Thyroid gland (tissue), 4 donors: ENCODE results near the gene SSX2IP. TPM values are rescaled to one million over a fixed set of nuclear protein-coding genes. Genes with fewer than 3 reads are reported as not detected.

Experiments
- DNase-seq, 2 donors: peaks; one replicate each; pipeline ENCODE4 v3.0.0-alpha.2; 2019
- H3K27ac ChIP-seq, 3 donors: fragments of 200-600 bp; sonication (generic); 1 replicate in 2 of 3; 2 replicates in 1 of 3; pipeline ENCODE4 v1.5.1; 2016 to 2019; ENCODE audit warnings: mild to moderate bottlenecking in 1 of 3, moderate library complexity in 1 of 3
- H3K27me3 ChIP-seq: fragments of 200-600 bp; sonication (generic); one replicate; pipeline ENCODE4 v1.5.1; 2019
- H3K36me3 ChIP-seq, 2 donors: fragments of 200-600 bp; sonication (generic); one replicate each; pipeline ENCODE4 v1.5.1; 2016 to 2019
- H3K4me1 ChIP-seq, 2 donors: fragments of 200-600 bp; sonication (generic); one replicate each; pipeline ENCODE4 v1.5.1; 2017 to 2019
- H3K4me3 ChIP-seq, 3 donors: fragments of 200-600 bp; sonication (generic); replicated peaks in 1 of 3; 1 replicate in 2 of 3; 2 replicates in 1 of 3; pipeline ENCODE4 v1.5.1; 2016; ENCODE audit warnings: mild to moderate bottlenecking in 1 of 3
- H3K9me3 ChIP-seq: fragments of 200-600 bp; sonication (generic); one replicate; pipeline ENCODE4 v1.5.1; 2017
- CTCF ChIP-seq, 6 experiments: fragments of 200-600 bp in 3 of 6; fragments of 450-650 bp in 3 of 6; sonication (generic) in 3 of 6; IDR thresholded peaks; one replicate each; pipeline ENCODE4 v1.5.1; 2016 to 2019; ENCODE audit warnings: antibody characterized with exemption in 6 of 6, mild to moderate bottlenecking in 2 of 6, inconsistent platforms in 1 of 6, moderate library complexity in 1 of 6
- POLR2A ChIP-seq, 2 donors: fragments of 450-650 bp; IDR thresholded peaks; one replicate each; pipeline ENCODE4 v1.6.1; 2017; ENCODE audit warnings: antibody characterized with exemption in 2 of 2, mild to moderate bottlenecking in 2 of 2, moderate library complexity in 1 of 2
- WGBS, 2 donors: methylation state at CpG; one replicate each; pipeline ENCODE4 v1.1.5; 2017; 5-methylcytosine and 5-hydroxymethylcytosine counted together
- intact Hi-C: fragments of 100-400 bp; cut with DNase I; formaldehyde crosslinking; loops from one replicate; pipeline ENCODE4 v1.15.1; 2023
- total RNA-seq, 4 donors: library from RNA; depleted of rRNA; stranded (reverse); fragments of >200 nt; gene quantifications; one replicate each; pipeline ENCODE4 v1.2.3, GENCODE V29; 2016

The SSX2IP gene, protein sequence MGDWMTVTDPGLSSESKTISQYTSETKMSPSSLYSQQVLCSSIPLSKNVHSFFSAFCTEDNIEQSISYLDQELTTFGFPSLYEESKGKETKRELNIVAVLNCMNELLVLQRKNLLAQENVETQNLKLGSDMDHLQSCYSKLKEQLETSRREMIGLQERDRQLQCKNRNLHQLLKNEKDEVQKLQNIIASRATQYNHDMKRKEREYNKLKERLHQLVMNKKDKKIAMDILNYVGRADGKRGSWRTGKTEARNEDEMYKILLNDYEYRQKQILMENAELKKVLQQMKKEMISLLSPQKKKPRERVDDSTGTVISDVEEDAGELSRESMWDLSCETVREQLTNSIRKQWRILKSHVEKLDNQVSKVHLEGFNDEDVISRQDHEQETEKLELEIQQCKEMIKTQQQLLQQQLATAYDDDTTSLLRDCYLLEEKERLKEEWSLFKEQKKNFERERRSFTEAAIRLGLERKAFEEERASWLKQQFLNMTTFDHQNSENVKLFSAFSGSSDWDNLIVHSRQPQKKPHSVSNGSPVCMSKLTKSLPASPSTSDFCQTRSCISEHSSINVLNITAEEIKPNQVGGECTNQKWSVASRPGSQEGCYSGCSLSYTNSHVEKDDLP
- 10 to 100 TPM in 1 of 4 donors, 1 to 10 TPM in 3; 9.0 to 11.4 (median 9.5) TPM for total RNA-seq

DNA sequence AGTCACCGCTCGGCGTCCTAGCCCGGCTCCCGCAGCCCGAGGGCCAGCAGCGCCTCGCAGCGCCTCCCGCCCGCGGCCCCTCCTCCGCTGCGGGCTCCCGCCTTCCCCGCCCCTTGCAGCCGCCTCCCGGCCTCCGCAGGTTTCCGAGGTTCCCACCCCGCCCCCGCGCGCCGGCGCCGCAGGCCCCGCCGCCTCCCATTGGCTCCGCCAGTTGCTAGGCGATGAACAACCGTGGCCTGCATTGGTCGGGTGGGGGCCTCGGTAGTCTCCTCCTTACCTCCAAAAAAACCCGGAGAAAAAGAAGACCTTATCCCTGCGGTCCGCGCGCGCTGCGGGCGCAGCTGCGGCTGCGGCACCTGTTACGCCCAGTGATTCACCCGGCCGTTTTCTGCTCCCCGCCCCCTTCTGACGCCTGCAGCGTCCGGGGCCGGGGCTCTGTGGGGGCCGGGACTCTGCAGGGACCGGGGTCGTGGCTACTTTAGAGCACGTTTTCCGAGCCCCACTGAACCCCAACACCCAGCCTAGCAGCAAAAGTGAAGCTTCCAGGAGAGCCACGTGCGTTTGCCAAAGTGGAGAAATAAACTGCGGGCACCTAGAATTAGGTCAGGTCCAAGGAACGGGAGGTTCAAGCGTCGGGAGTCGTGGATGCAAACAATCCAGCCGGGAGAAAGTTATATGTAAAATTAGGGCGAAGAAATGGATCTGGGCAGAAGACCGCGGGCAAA is at the start of gene SSX2IP:
SSX2IP (minus strand) TSS at position 65 of the 725 bp plus-strand sequence. CDS start 19,242 bp downstream, outside the sequence.
- peak within 1 kb of the TSS; percentile 55 to 91 (median 55) for H3K4me3 ChIP-seq
- H3K9me3 ChIP-seq, result no peaks in the 10 kb centered on the region
- H3K27ac ChIP-seq, result peak within 1 kb of the TSS; percentile 26 to 78 (median 62)
- no peaks in the 10 kb centered on the region for H3K27me3 ChIP-seq
- TF ChIP-seq CTCF (IDR thresholded peaks at IDR 0.05) (no peak), POLR2A (IDR thresholded peaks at IDR 0.05) (peak; percentile 33 to 82)
- DNase-seq, result peak; percentile 98 to 99
- H3K36me3 ChIP-seq, result no peaks in the 10 kb centered on the region
- 1% methylated on average over 22 to 33 of the region's 68 CpGs for WGBS, 2 donors
- H3K4me1 ChIP-seq, result peaks cover 6 to 7% of the 10 kb centered on the region in 2 donors
- intact Hi-C loops, result no loop called here

- DNase-seq, result no peak
- no peaks in the 10 kb centered on the region for H3K9me3 ChIP-seq
- H3K4me3 ChIP-seq, result no peak overlapping the region
- intact Hi-C loops, result no loop called here
- no peaks in the 10 kb centered on the region for H3K27me3 ChIP-seq
- H3K4me1 ChIP-seq, result no peaks in the 10 kb centered on the region
- no peaks in the 10 kb centered on the region for H3K36me3 ChIP-seq
- no peak for TF ChIP-seq POLR2A (IDR thresholded peaks at IDR 0.05)
- no peak for TF ChIP-seq CTCF (IDR thresholded peaks at IDR 0.05)
- 94 to 96% methylated on average over 13 of the region's 13 CpGs for WGBS, 2 donors
- H3K27ac ChIP-seq, result no peak overlapping the region
Measured at GRCh38 chr1:84738237-84738636, 48.0 kb upstream of the SSX2IP start.

- Histone ChIP-seq H3K27ac (no peak overlapping the region), H3K4me3 (no peak overlapping the region), H3K9me3 (no peaks in the 10 kb centered on the region), H3K4me1 (no peaks in the 10 kb centered on the region), H3K27me3 (no peaks in the 10 kb centered on the region), H3K36me3 (no peaks in the 10 kb centered on the region)
- 69 to 70% methylated on average over 4 of the region's 4 CpGs for WGBS, 2 donors
- no peak for DNase-seq
- no peak for TF ChIP-seq POLR2A (IDR thresholded peaks at IDR 0.05)
- no peak for TF ChIP-seq CTCF (IDR thresholded peaks at IDR 0.05)
- intact Hi-C loops, result no loop called here
Measured at GRCh38 chr1:84737590-84737989, 47.3 kb upstream of the SSX2IP start.

DNA sequence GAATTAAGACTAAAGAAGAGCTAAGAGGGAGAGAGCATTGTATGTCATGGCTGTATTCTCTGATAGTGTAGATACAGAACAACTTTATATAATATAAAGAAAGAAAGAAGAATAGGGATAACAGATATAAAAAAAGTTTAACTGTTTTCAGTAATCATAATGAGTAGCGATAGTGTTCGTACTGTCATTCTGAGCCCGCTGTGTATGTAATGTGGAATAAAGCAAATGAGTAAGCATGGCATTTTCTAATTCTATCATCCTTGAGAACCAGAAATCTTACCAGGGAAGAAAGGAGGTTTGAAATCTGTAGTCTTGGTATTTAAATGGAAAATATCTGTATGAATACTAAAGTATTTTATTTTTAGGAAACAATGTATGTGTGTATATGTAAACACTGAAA is 46.7 kb upstream of the SSX2IP start:
- no peak for DNase-seq
- no peak for TF ChIP-seq CTCF (IDR thresholded peaks at IDR 0.05)
- TF ChIP-seq POLR2A (IDR thresholded peaks at IDR 0.05), result no peak
- no peaks in the 10 kb centered on the region for H3K27me3 ChIP-seq
- no peaks in the 10 kb centered on the region for H3K36me3 ChIP-seq
- intact Hi-C loops, result no loop called here
- no peaks in the 10 kb centered on the region for H3K9me3 ChIP-seq
- H3K4me1 ChIP-seq, result no peaks in the 10 kb centered on the region
- no peak overlapping the region for H3K27ac ChIP-seq
- H3K4me3 ChIP-seq, result no peak overlapping the region
- 96 to 98% methylated on average over 3 of the region's 3 CpGs for WGBS, 2 donors
